IMR-90 (cell line): ENCODE results near the gene HBM. TPM values are rescaled to one million over a fixed set of nuclear protein-coding genes. Genes with fewer than 3 reads are reported as not detected.
A peak's percentile ranks its signal among the peaks of the same experiment; 100 is the strongest.

Experiments used
- ATAC-seq: fragments of 200-7000 bp; cut with Tn5 transposase; 2 replicates; pipeline ENCODE4 v1.9.1; 2020; ENCODE audit warnings: low read depth, mild to moderate bottlenecking, moderate library complexity
- BruUV-seq: library from RNA; stranded (reverse); fragments of 400-500 nt; replicated peaks from 2 replicates; lab custom pipeline; 2021; lab: Mats Ljungman, UMichigan
- CTCF ChIA-PET: fragments of 300-600 bp; formaldehyde crosslinking; extraction: SDS; loops from one replicate; lab custom pipeline; 2021; ENCODE audit warnings: antibody characterized with exemption; lab: Yijun Ruan, JAX
- POLR2A ChIA-PET: fragments of 300-600 bp; sonication (Branson Sonifier 250); formaldehyde crosslinking; loops from one replicate; lab custom pipeline; 2022; ENCODE audit warnings: antibody characterized with exemption; ENCODE audit not compliant: unreplicated experiment; lab: Charles Lee
- DNase-seq: peaks from one replicate; pipeline ENCODE4 v3.0.0; 2013
- H2AFZ ChIP-seq: replicated peaks from 2 replicates; pipeline ENCODE3; 2013; ENCODE audit warnings: low read length, mild to moderate bottlenecking; ENCODE audit not compliant: poor library complexity
- H2AK5ac ChIP-seq: 2 replicates; pipeline ENCODE4 v1.6.1; 2013; ENCODE audit warnings: low read depth, low read length, inconsistent platforms
- H2AK9ac ChIP-seq: replicated peaks from 2 replicates; pipeline ENCODE3; 2013; ENCODE audit warnings: mild to moderate bottlenecking, low read depth, low read length, moderate library complexity; ENCODE audit not compliant: poor library complexity
- H2BK120ac ChIP-seq: 2 replicates; pipeline ENCODE4 v1.6.1; 2013; ENCODE audit warnings: low read depth, low read length, inconsistent platforms
- H2BK15ac ChIP-seq: 3 replicates; pipeline ENCODE4 v1.6.1; 2013; ENCODE audit warnings: low read depth, low read length, inconsistent platforms
- H2BK20ac ChIP-seq: 2 replicates; pipeline ENCODE4 v1.6.1; 2013; ENCODE audit warnings: low read depth, mild to moderate bottlenecking, inconsistent platforms, low read length, moderate library complexity
- H2BK5ac ChIP-seq: 2 replicates; pipeline ENCODE4 v1.6.1; 2013; ENCODE audit warnings: mild to moderate bottlenecking, low read depth, low read length, inconsistent platforms; ENCODE audit not compliant: poor library complexity, severe bottlenecking
- H3K14ac ChIP-seq: replicated peaks from 2 replicates; pipeline ENCODE4 v1.6.1; 2013; ENCODE audit warnings: low read depth, low read length, inconsistent platforms
- H3K18ac ChIP-seq: 2 replicates; pipeline ENCODE4 v1.6.1; 2013; ENCODE audit warnings: low read depth, low read length, control low read depth
- H3K23ac ChIP-seq: 2 replicates; pipeline ENCODE4 v1.6.1; 2013; ENCODE audit warnings: low read depth, low read length, inconsistent platforms
- H3K27ac ChIP-seq: 2 replicates; pipeline ENCODE4 v1.5.1; 2013; ENCODE audit warnings: mild to moderate bottlenecking, control low read depth, low read length; ENCODE audit not compliant: insufficient read depth
- H3K27me3 ChIP-seq: 2 replicates; pipeline ENCODE4 v1.6.1; 2013; ENCODE audit warnings: low read length; ENCODE audit not compliant: control insufficient read depth, insufficient read depth
- H3K36me3 ChIP-seq: 2 replicates; pipeline ENCODE4 v1.6.1; 2013; ENCODE audit warnings: low read length, mixed read lengths; ENCODE audit not compliant: control insufficient read depth, insufficient read depth
- H3K4ac ChIP-seq: 2 replicates; pipeline ENCODE4 v1.6.1; 2013; ENCODE audit warnings: low read depth, low read length, inconsistent platforms
- H3K4me1 ChIP-seq: 2 replicates; pipeline ENCODE4 v1.6.1; 2013; ENCODE audit warnings: low read length, mixed read lengths; ENCODE audit not compliant: control insufficient read depth, insufficient read depth
- H3K4me2 ChIP-seq: 2 replicates; pipeline ENCODE4 v1.6.1; 2013; ENCODE audit warnings: low read depth, mild to moderate bottlenecking, control low read depth, low read length, moderate library complexity
- H3K4me3 ChIP-seq: 2 replicates; pipeline ENCODE4 v1.5.1; 2013; ENCODE audit warnings: low read depth, mild to moderate bottlenecking, control low read depth, low read length, moderate library complexity; ENCODE audit not compliant: insufficient read depth
- H3K56ac ChIP-seq: 2 replicates; pipeline ENCODE4 v1.6.1; 2013; ENCODE audit warnings: low read length, inconsistent platforms; ENCODE audit not compliant: insufficient read depth; ENCODE audit errors: extremely low read depth
- H3K79me1 ChIP-seq, 2 experiments: 2 replicates each; pipeline ENCODE4 v1.6.1; 2013; ENCODE audit warnings: low read length in 2 of 2, inconsistent platforms in 1 of 2, low read depth in 1 of 2
- H3K9ac ChIP-seq: 2 replicates; pipeline ENCODE4 v1.6.1; 2013; ENCODE audit warnings: low read depth, low read length, control low read depth
- H3K9me1 ChIP-seq: 2 replicates; pipeline ENCODE4 v1.6.1; 2013; ENCODE audit warnings: low read length, inconsistent platforms; ENCODE audit not compliant: insufficient read depth
- H3K9me3 ChIP-seq: 2 replicates; pipeline ENCODE4 v1.6.1; 2013; ENCODE audit warnings: low read length; ENCODE audit not compliant: control insufficient read depth, insufficient read depth
- H4K20me1 ChIP-seq: 2 replicates; pipeline ENCODE4 v1.6.1; 2013; ENCODE audit warnings: low read length, inconsistent platforms; ENCODE audit not compliant: insufficient read depth
- H4K5ac ChIP-seq: 2 replicates; pipeline ENCODE4 v1.6.1; 2013; ENCODE audit warnings: mild to moderate bottlenecking, low read depth, low read length, control low read depth
- H4K8ac ChIP-seq, 2 experiments: 2 replicates each; pipeline ENCODE4 v1.6.1; 2013; ENCODE audit warnings: low read depth in 2 of 2, low read length in 2 of 2, control low read depth in 1 of 2, inconsistent platforms in 1 of 2
- H4K91ac ChIP-seq: 2 replicates; pipeline ENCODE4 v1.6.1; 2013; ENCODE audit warnings: low read depth, low read length, inconsistent platforms; ENCODE audit not compliant: insufficient read depth
- MAZ ChIP-seq: IDR thresholded peaks from 2 replicates; pipeline ENCODE4 v1.6.1; 2012; ENCODE audit warnings: low read depth, mild to moderate bottlenecking, low read length, improper control_type of control experiment, moderate library complexity, borderline replicate concordance
- POLR2A ChIP-seq: IDR thresholded peaks from 2 replicates; pipeline ENCODE4 v1.6.1; 2012; ENCODE audit warnings: mild to moderate bottlenecking, low read depth, low read length
- RCOR1 ChIP-seq: IDR thresholded peaks from 2 replicates; pipeline ENCODE4 v1.6.1; 2012; ENCODE audit warnings: mild to moderate bottlenecking, low read length, improper control_type of control experiment; ENCODE audit not compliant: insufficient replicate concordance
- WGBS, 2 experiments: methylation state at CpG; one replicate each; pipeline versions ENCODE4 v1.1.5 to v1.1.7; 2013; ENCODE audit warnings: missing lambda C conversion rate in 2 of 2; ENCODE audit not compliant: insufficient read length in 1 of 2; ENCODE audit errors: extremely low coverage in 2 of 2; 5-methylcytosine and 5-hydroxymethylcytosine counted together
- dilution Hi-C: fragments of 300-500 bp; cut with HindIII; formaldehyde crosslinking; loops from one replicate; pipeline ENCODE4 v1.14.3; 2018; ENCODE audit warnings: low sequenced_read_pairs; ENCODE audit not compliant: unreplicated experiment
- in situ Hi-C: fragments of 300-500 bp; cut with MboI; formaldehyde crosslinking; loops from 3 replicates; pipeline ENCODE4 v1.14.3; 2019; ENCODE audit warnings: low sequenced_read_pairs, inconsistent platforms, mixed read lengths
- intact Hi-C: fragments of 100-400 bp; cut with micrococcal nuclease; formaldehyde crosslinking; loops from 2 replicates; pipeline ENCODE4 v1.10.0; 2022
- polyA plus RNA-seq, 3 experiments: library from polyadenylated mRNA; depleted of rRNA; stranded (reverse); fragments of >200 nt; gene quantifications; 2 replicates each; pipeline ENCODE4 v1.2.3, GENCODE V29; 2012; ENCODE audit warnings: low replicate concordance in 1 of 3
- total RNA-seq: library from RNA; depleted of rRNA; stranded (reverse); fragments of >200 nt; gene quantifications from 2 replicates; pipeline ENCODE4 v1.2.3, GENCODE V29; 2012

Gene HBM
- total and polyA plus RNA-seq, 2 of the 4 experiments (the other 2 are of a cell fraction) = not detected

DNA sequence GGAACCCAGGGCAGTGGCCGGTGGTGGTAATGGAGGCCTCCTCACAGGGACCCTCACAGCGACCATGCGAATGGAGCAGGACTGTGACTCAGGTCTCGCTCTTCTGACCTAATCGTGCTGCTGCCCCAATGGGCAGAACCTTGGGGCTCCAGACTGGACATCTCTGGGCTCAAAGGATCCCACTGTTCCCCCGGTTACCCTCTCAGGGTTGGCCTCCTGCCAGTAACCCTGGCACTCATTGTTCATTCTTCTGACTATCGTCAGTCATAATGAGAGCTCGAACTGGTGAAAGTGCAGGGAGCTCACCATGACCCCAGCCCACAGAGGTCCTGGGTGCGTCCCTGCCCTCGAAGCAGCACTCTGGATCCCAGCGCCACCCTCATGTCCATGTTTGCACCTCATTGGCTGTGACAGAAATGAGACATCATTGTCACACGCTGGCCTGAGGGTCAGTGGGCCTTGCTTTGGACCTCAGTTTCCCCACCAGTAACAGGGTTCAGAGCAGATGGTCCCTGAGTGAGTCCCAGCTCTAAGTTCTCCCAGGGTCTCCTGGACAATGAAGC, 23.3 kb upstream of the HBM start:
- peak overlapping the region; percentile 70 for H2AK9ac ChIP-seq
- H3K9me3 ChIP-seq = no peaks in the 10 kb centered on the region
- 85% methylated on average over 8 of the region's 12 CpGs; no CpG with 5 or more reads in 1 of the 2 experiments for WGBS, 2 experiments
- CTCF ChIA-PET = no interaction called here
- H2BK120ac ChIP-seq = no peak overlapping the region
- no peak overlapping the region for H3K56ac ChIP-seq
- H3K9me1 ChIP-seq = no peaks in the 10 kb centered on the region; the same call in 1 of the 2 replicates
- no peak for ATAC-seq
- dilution Hi-C loops = no loop called here
- H4K20me1 ChIP-seq = no peaks in the 10 kb centered on the region
- POLR2A ChIA-PET = no interaction called here
- H3K4ac ChIP-seq = no peak overlapping the region
- no peak overlapping the region for H3K27ac ChIP-seq
- H3K18ac ChIP-seq = no peak overlapping the region
- no peak for DNase-seq
- no peak overlapping the region for H4K5ac ChIP-seq
- no peaks in the 10 kb centered on the region for H3K4me1 ChIP-seq
- no peaks in the 10 kb centered on the region for H3K36me3 ChIP-seq
- no peak overlapping the region for H2AK5ac ChIP-seq
- no peak overlapping the region for H3K9ac ChIP-seq
- H4K8ac ChIP-seq = no peak overlapping the region
- no peak overlapping the region for H3K4me2 ChIP-seq
- peak overlapping the region; percentile 49 for H2AFZ ChIP-seq
- no peak overlapping the region for H3K23ac ChIP-seq
- no peak overlapping the region for H3K14ac ChIP-seq
- H3K27me3 ChIP-seq = no peaks in the 10 kb centered on the region
- H2BK20ac ChIP-seq = no peak overlapping the region
- in situ Hi-C loops = no loop called here
- peaks cover 0 to 5% of the 10 kb centered on the region in 2 experiments; a peak in 3 of 4 replicates for H3K79me1 ChIP-seq
- no peak for TF ChIP-seq RCOR1
- TF ChIP-seq POLR2A = no peak
- no peak for TF ChIP-seq MAZ
- H2BK5ac ChIP-seq = no peak overlapping the region
- no peak overlapping the region for H3K4me3 ChIP-seq
- no peak overlapping the region for H2BK15ac ChIP-seq
- BruUV-seq = no TSS peak
- intact Hi-C loops = no loop called here
- no peak overlapping the region for H4K91ac ChIP-seq
